LNCAP (cell line): ENCODE results near the gene PANK4.

Source experiments
- CTCF ChIP-seq: fragments of 450-650 bp; IDR thresholded peaks from 2 replicates; pipeline ENCODE4 v1.5.1; 2017; ENCODE audit warnings: mild to moderate bottlenecking

PANK4 gene

DNA sequence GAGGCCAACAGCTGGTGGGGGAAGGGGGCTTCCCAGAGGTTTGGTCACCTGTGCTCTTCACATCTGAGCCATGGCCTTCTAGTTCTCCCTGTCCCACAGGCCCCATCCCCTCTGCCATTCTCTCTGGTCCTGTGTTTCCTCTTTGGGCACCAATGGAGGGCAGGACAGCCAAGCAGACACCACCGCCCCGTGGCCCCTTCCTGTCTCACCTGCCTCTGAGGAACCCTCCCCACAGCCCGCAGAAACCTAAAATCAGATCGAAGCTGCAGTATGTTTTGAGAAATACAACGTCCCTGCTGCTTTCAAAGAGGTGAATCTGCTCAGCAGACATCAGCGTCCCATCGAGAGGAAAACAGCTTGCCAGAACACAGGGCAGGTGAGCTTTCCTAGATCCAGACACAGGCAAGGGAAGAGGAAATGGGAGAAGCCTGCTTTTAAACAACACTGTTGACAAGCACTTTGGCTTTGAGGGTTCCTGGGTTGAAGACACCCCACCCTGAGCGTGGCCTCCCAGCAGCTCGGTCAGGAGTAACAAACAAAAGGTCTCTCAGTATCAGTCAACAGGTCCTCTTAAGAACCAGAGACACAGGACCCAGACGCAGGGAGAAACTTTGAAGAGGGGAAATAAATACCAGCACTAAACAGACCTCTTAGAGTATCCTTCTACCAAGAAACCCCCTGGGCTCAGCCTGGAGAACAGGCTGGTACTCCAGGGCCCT is 2.3 kb downstream of the PANK4 start:
- TF ChIP-seq CTCF, result no peak

DNA sequence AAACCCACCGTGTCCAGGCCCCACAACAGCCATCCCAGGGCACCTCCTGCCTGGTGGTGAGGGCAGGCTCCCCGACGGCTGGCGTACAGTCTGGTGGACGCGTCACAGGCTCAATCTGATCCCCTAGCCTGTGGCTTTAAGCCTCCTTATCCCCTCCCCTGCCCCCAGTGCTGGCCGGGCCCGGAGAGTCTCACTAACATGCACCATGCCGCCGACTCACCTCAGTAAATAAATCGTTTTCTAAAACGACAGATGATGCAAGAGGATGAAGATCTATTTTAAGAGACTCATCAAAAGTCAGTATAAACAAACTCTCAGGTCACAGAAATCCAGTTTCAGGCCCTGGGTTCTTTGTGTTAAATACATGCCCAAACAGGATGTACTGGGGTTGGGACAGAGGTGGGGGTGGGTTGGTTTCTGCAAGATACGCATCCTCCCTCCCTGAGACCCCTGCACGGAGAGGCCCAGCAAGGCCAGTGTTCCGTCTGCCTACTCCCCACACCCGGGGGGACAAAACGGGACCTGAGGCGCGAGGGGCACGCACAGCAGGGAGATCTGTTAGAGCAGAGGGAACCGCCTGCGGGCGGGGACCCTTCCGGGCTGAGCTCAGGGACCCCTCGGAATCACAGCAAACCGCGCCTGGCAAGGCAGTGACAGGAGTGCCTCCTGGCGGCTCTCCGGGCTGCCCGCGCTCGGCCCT is 3.1 kb downstream of the PANK4 start:
- peak; percentile 41; the same call in 1 of the 2 replicates for TF ChIP-seq CTCF

DNA sequence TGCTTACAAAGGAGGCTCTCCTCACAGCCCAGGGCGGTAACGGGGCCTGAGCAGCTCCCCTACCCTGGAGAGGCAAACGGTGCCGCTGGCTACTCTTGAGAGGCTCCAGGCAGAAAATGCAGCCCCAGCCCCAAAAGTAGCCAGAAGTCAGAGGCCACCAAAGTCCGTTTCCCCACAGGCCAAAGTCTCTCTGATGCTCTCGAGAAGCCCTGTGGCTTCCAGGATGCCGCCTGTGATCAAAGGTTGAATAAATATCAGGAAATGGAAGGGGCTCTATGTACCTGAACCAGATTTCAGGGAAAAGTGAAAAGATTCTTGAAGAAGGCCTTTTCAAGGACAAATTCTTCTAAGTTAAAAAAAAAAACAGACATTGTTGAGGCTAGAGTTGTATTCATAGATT is 4.2 kb downstream of the PANK4 start:
- no peak for TF ChIP-seq CTCF

GRCh38 chr1:2520806-2521205 is 5.6 kb downstream of the PANK4 start:
- no peak for TF ChIP-seq CTCF

GRCh38 chr1:2520206-2520605 is 6.2 kb downstream of the PANK4 start:
- TF ChIP-seq CTCF, result no peak

DNA sequence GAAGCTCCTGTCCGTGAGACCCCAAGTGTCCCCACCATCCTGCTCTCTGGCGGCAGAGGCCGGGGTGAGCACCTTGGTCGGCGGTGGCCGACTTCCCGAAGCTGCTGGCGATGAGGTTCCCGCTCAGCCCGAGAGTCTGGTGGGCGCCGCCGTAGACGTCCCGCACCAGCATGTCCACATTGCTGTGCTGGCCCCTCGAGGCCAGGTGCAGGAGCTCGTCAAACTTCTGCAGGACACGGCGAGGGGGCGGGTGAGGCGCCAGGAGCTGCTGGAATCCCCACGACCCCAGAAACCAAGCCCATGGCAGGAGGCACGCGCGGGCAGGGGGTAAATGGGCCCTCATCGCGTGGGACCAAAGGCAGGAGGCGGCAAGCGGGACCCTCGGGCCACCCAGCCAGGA is 6.7 kb downstream of the PANK4 start:
- TF ChIP-seq CTCF, result no peak

- TF ChIP-seq CTCF, result no peak
These were observed 7.2 kb downstream of the PANK4 start for GRCh38 chr1:2519029-2519685.
